ENCODE results near the gene CIB2. TPM values are rescaled to one million over a fixed set of nuclear protein-coding genes. Genes with fewer than 3 reads are reported as not detected.

Gene CIB2
- polyA plus RNA-seq, 1 of the 3 experiments (the other 2 are of a cell fraction), result 39.6 TPM

- WGBS (ENCODE audit: low lambda C conversion rate), result 60% methylated on average over 4 of the region's 12 CpGs
- POLR2A ChIA-PET, result no interaction called here
Observed at GRCh38 chr15:78179286-78179840, 48.1 kb upstream of the CIB2 start.

GRCh38 chr15:78178064-78178463 lies 46.8 kb upstream of the CIB2 start:
- Histone ChIP-seq H3K9me3 (no peaks in the 10 kb centered on the region), H3K9ac (no peak overlapping the region), H3K79me2 (ENCODE audit: insufficient read depth) (no peaks in the 10 kb centered on the region), H3K36me3 (replicated peaks in 1 of 2; ENCODE audit: control insufficient read depth in 1 of 2, insufficient read depth in 2 of 2, low read length in 1 of 2) (no peaks in the 10 kb centered on the region), H3K27ac (ENCODE audit: low read depth in 2 of 2, low read length in 1 of 2) (no peak overlapping the region), H3K4me1 (ENCODE audit: control insufficient read depth in 1 of 2, insufficient read depth in 2 of 2, low read depth in 1 of 2, low read length in 1 of 2) (no peaks in the 10 kb centered on the region; a peak in 1 of 4 replicates), H4K20me1 (ENCODE audit: insufficient read depth) (no peaks in the 10 kb centered on the region), H3K9me2 (no peaks in the 10 kb centered on the region), H3K27me3 (ENCODE audit: insufficient read depth) (no peaks in the 10 kb centered on the region), H3K4me3 (ENCODE audit: low read depth in 2 of 2, low read length in 1 of 2) (no peak overlapping the region), H3K4me2 (no peak overlapping the region), H2AFZ (ENCODE audit: low read depth) (no peak overlapping the region), H3F3A (replicated peaks; ENCODE audit: insufficient read depth) (no peaks in the 10 kb centered on the region)
- POLR2A ChIA-PET, result no interaction called here
- no peak for DNase-seq
- CTCF ChIA-PET, result interaction anchor here (0.8 to 5.2 kb wide), 14 partner anchors 9 to 273 kb away, joined by 3 to 71 read pairs (median 5); partner anchors contain the start of gene CIB2
- 62% methylated on average over 6 of the region's 6 CpGs for WGBS (ENCODE audit: low lambda C conversion rate)
- TF ChIP-seq MXI1 (IDR thresholded peaks at IDR 0.05; ENCODE audit: low read depth, low read length), result no peak
- TF ChIP-seq JUND (IDR thresholded peaks at IDR 0.05), result no peak
- no peak for TF ChIP-seq YY1 (IDR thresholded peaks at IDR 0.05; ENCODE audit: low read depth)
- no peak for TF ChIP-seq TAF1 (IDR thresholded peaks at IDR 0.05; ENCODE audit: borderline replicate concordance, low read depth, low read length)
- no peak for TF ChIP-seq USF1 (IDR thresholded peaks at IDR 0.05; ENCODE audit: borderline replicate concordance, low read depth)
- no peak for TF ChIP-seq RCOR1 (IDR thresholded peaks at IDR 0.05; ENCODE audit: low read length)
- no peak for TF ChIP-seq FOXM1 (IDR thresholded peaks at IDR 0.05; ENCODE audit: low read depth)
- no peak for TF ChIP-seq USF2 (IDR thresholded peaks at IDR 0.05; ENCODE audit: borderline replicate concordance, low read depth, low read length)
- no peak for TF ChIP-seq REST (IDR thresholded peaks at IDR 0.05; ENCODE audit: low read depth, low read length)
- TF ChIP-seq TCF12 (IDR thresholded peaks at IDR 0.05), result no peak
- TF ChIP-seq GATA2 (CRISPR knock-in tag; IDR thresholded peaks at IDR 0.05), result no peak
- TF ChIP-seq NFIC (IDR thresholded peaks at IDR 0.05; ENCODE audit: borderline replicate concordance), result no peak
- TF ChIP-seq ELF1 (IDR thresholded peaks at IDR 0.05), result no peak
- no peak for TF ChIP-seq SMC3 (IDR thresholded peaks at IDR 0.05; ENCODE audit: low read depth, low read length)
- no peak for TF ChIP-seq MEF2A (IDR thresholded peaks at IDR 0.05; ENCODE audit: borderline replicate concordance, low read depth)
- no peak for TF ChIP-seq FOSL2 (IDR thresholded peaks at IDR 0.05; ENCODE audit: borderline replicate concordance, low read depth)
- TF ChIP-seq NRF1 (IDR thresholded peaks at IDR 0.05; ENCODE audit: low read depth, low read length), result no peak
- TF ChIP-seq FOXJ3 (CRISPR knock-in tag; IDR thresholded peaks at IDR 0.05), result no peak

More at GRCh38 chr15:78179286-78179840, 48.1 kb upstream of the CIB2 start:
- no peaks in the 10 kb centered on the region for H3K9me2 ChIP-seq
- no peak overlapping the region for H3K4me2 ChIP-seq
- no peak overlapping the region for H2AFZ ChIP-seq (ENCODE audit: low read depth)
- no peaks in the 10 kb centered on the region for H4K20me1 ChIP-seq (ENCODE audit: insufficient read depth)
- no peak overlapping the region for H3K9ac ChIP-seq
- no peaks in the 10 kb centered on the region for H3K79me2 ChIP-seq (ENCODE audit: insufficient read depth)
- no peaks in the 10 kb centered on the region for H3K36me3 ChIP-seq (replicated peaks in 1 of 2; ENCODE audit: control insufficient read depth in 1 of 2, insufficient read depth in 2 of 2, low read length in 1 of 2)
- CTCF ChIA-PET, result interaction anchor here (0.7 to 5.2 kb wide), 4 partner anchors 16 to 71 kb away, joined by 3 to 71 read pairs (median 22); no protein-coding TSS in a partner anchor
- no peaks in the 10 kb centered on the region for H3F3A ChIP-seq (replicated peaks; ENCODE audit: insufficient read depth)
- H3K4me3 ChIP-seq (ENCODE audit: low read depth in 2 of 2, low read length in 1 of 2), result no peak overlapping the region
- no peak for DNase-seq
- no peak overlapping the region for H3K27ac ChIP-seq (ENCODE audit: low read depth in 2 of 2, low read length in 1 of 2)
- TF ChIP-seq TCF12 (IDR thresholded peaks at IDR 0.05), result no peak
- no peak for TF ChIP-seq FOXM1 (IDR thresholded peaks at IDR 0.05; ENCODE audit: low read depth)
- no peak for TF ChIP-seq PBX3 (IDR thresholded peaks at IDR 0.05)
- no peak for TF ChIP-seq RXRA (IDR thresholded peaks at IDR 0.05; ENCODE audit: borderline replicate concordance, low read depth)
- TF ChIP-seq GATA2 (CRISPR knock-in tag; IDR thresholded peaks at IDR 0.05), result no peak
- TF ChIP-seq RCOR1 (IDR thresholded peaks at IDR 0.05; ENCODE audit: low read length), result no peak
- no peak for TF ChIP-seq MXI1 (IDR thresholded peaks at IDR 0.05; ENCODE audit: low read depth, low read length)
- no peak for TF ChIP-seq SIN3A (IDR thresholded peaks at IDR 0.05; ENCODE audit: borderline replicate concordance, low read depth, low read length)
- no peak for TF ChIP-seq TAF1 (IDR thresholded peaks at IDR 0.05; ENCODE audit: borderline replicate concordance, low read depth, low read length)
- no peak for TF ChIP-seq JUND (IDR thresholded peaks at IDR 0.05)
- TF ChIP-seq RAD21 (IDR thresholded peaks at IDR 0.05; ENCODE audit: low read length), result no peak
- no peak for TF ChIP-seq FOSL2 (IDR thresholded peaks at IDR 0.05; ENCODE audit: borderline replicate concordance, low read depth)
- H3K27me3 ChIP-seq (ENCODE audit: insufficient read depth), result no peaks in the 10 kb centered on the region
- no peaks in the 10 kb centered on the region for H3K9me3 ChIP-seq
- H3K4me1 ChIP-seq (ENCODE audit: control insufficient read depth in 1 of 2, insufficient read depth in 2 of 2, low read depth in 1 of 2, low read length in 1 of 2), result no peaks in the 10 kb centered on the region; a peak in 1 of 4 replicates
